HG03064 (cell line): ENCODE data around the gene RARRES2.

Experiments used
- ATAC-seq: cut with Tn5 transposase; IDR thresholded peaks from one replicate; pipeline ENCODE4 v1.9.1; 2021; ENCODE audit warnings: low read depth; ENCODE audit not compliant: unreplicated experiment

RARRES2 gene

GRCh38 chr7:150363872-150364271 is 22.4 kb upstream of the RARRES2 start:
- no peak for ATAC-seq

- no peak for ATAC-seq
Observed at GRCh38 chr7:150363370-150363769, 21.9 kb upstream of the RARRES2 start.

GRCh38 chr7:150361807-150362621 is 20.6 kb upstream of the RARRES2 start:
- ATAC-seq = no peak

GRCh38 chr7:150361402-150361801 is 20.0 kb upstream of the RARRES2 start:
- no peak for ATAC-seq

- ATAC-seq = no peak
Observed at GRCh38 chr7:150360363-150361058, 19.1 kb upstream of the RARRES2 start.

GRCh38 chr7:150359622-150360362 is 18.4 kb upstream of the RARRES2 start:
- ATAC-seq = no peak

GRCh38 chr7:150358988-150359621 is 17.7 kb upstream of the RARRES2 start:
- no peak for ATAC-seq

- ATAC-seq = no peak
Observed at GRCh38 chr7:150358433-150358832, 17.0 kb upstream of the RARRES2 start.

- ATAC-seq = peak; percentile 16
Observed at GRCh38 chr7:150357771-150358427, 16.5 kb upstream of the RARRES2 start.

- ATAC-seq = peak; percentile 53
Observed at GRCh38 chr7:150357270-150357669, 15.8 kb upstream of the RARRES2 start.

GRCh38 chr7:150356265-150356897 is 15.0 kb upstream of the RARRES2 start:
- ATAC-seq = no peak

- ATAC-seq = no peak
Observed at GRCh38 chr7:150355666-150356059, 14.2 kb upstream of the RARRES2 start.

GRCh38 chr7:150351587-150352194 is 10.3 kb upstream of the RARRES2 start:
- no peak for ATAC-seq

- ATAC-seq = no peak
Observed at GRCh38 chr7:150346922-150347321, 5.5 kb upstream of the RARRES2 start.

GRCh38 chr7:150345012-150345411 is 3.6 kb upstream of the RARRES2 start:
- no peak for ATAC-seq

- ATAC-seq = no peak
Observed at GRCh38 chr7:150344299-150344698, 2.9 kb upstream of the RARRES2 start.

- no peak for ATAC-seq
Observed at GRCh38 chr7:150343225-150343624, 1.8 kb upstream of the RARRES2 start.

- ATAC-seq = no peak
Observed at GRCh38 chr7:150342121-150342408, 636 bp upstream of the RARRES2 start.

- ATAC-seq = no peak
Observed at GRCh38 chr7:150340875-150341262, 560 bp downstream of the RARRES2 start.
